Naive thymus-derived CD4-positive, alpha-beta T cell (primary cell): ENCODE measurements around the gene PISD. TPM values are rescaled to one million over a fixed set of nuclear protein-coding genes. Genes with fewer than 3 reads are reported as not detected.
"Not testable (repeated sequence)": the region's sequence is repeated elsewhere in the genome, so short reads cannot be mapped to it uniquely, and the experiment has no call there.

Source experiments
- ATAC-seq: fragments of 150-1000 bp; cut with Tn5 transposase; 2 replicates; pipeline ENCODE4 v1.10.0; 2021; ENCODE audit warnings: mild to moderate bottlenecking, moderate library complexity
- CTCF ChIA-PET: fragments of 350-600 bp; sonication (Branson Sonifier 250); formaldehyde crosslinking; loops from one replicate; lab custom pipeline; 2021; ENCODE audit warnings: antibody characterized with exemption; lab: Charles Lee
- POLR2A ChIA-PET: fragments of 350-600 bp; sonication (Branson Sonifier 250); formaldehyde crosslinking; loops from one replicate; lab custom pipeline; 2021; ENCODE audit warnings: antibody characterized with exemption, inconsistent platforms; lab: Charles Lee
- DNase-seq, 9 donors: peaks; one replicate each; pipeline versions ENCODE4 v3.0.0 to v3.0.0-alpha.2; 2020 to 2022; ENCODE audit warnings: mixed read lengths in 1 of 9
- H3K27ac ChIP-seq: one replicate; pipeline ENCODE4 v1.7.0; 2013; ENCODE audit warnings: mild to moderate bottlenecking, low read depth, low read length, moderate library complexity
- H3K27me3 ChIP-seq, 2 donors: one replicate each; pipeline ENCODE4 v1.7.0; 2013; ENCODE audit warnings: low read length in 2 of 2, mild to moderate bottlenecking in 2 of 2, moderate library complexity in 2 of 2; ENCODE audit not compliant: control insufficient read depth in 2 of 2, insufficient read depth in 2 of 2
- H3K36me3 ChIP-seq, 3 experiments: 1 replicate in 2 of 3; 2 replicates in 1 of 3; pipeline ENCODE4 v1.7.0; 2013; ENCODE audit warnings: low read length in 3 of 3, mild to moderate bottlenecking in 3 of 3, moderate library complexity in 1 of 3; ENCODE audit not compliant: insufficient read depth in 3 of 3, control insufficient read depth in 2 of 3
- H3K4me1 ChIP-seq, 2 donors: one replicate each; pipeline ENCODE4 v1.7.0; 2013; ENCODE audit warnings: low read length in 2 of 2, mild to moderate bottlenecking in 2 of 2, moderate library complexity in 1 of 2; ENCODE audit not compliant: control insufficient read depth in 2 of 2, insufficient read depth in 2 of 2
- H3K4me3 ChIP-seq: 2 replicates; pipeline ENCODE4 v1.7.0; 2013; ENCODE audit warnings: mild to moderate bottlenecking, low read length
- H3K9me3 ChIP-seq, 3 experiments: 1 replicate in 2 of 3; 2 replicates in 1 of 3; pipeline ENCODE4 v1.7.0; 2013; ENCODE audit warnings: low read length in 3 of 3; ENCODE audit not compliant: control insufficient read depth in 2 of 3
- H3K27ac Mint-ChIP-seq, 9 donors: one replicate each; pipeline ENCODE4 v1.8.0; 2020 to 2022; ENCODE audit warnings: mixed read lengths in 9 of 9, mild to moderate bottlenecking in 8 of 9, moderate library complexity in 5 of 9, inconsistent platforms in 2 of 9
- H3K27me3 Mint-ChIP-seq, 5 donors: one replicate each; pipeline ENCODE4 v1.8.0; 2021 to 2022; ENCODE audit warnings: mixed read lengths in 5 of 5, mild to moderate bottlenecking in 1 of 5
- H3K36me3 Mint-ChIP-seq, 5 donors: one replicate each; pipeline ENCODE4 v1.8.0; 2020 to 2022; ENCODE audit warnings: mixed read lengths in 5 of 5, mild to moderate bottlenecking in 3 of 5, inconsistent platforms in 1 of 5
- H3K4me1 Mint-ChIP-seq, 7 donors: one replicate each; pipeline ENCODE4 v1.8.0; 2020 to 2022; ENCODE audit warnings: mixed read lengths in 7 of 7, mild to moderate bottlenecking in 3 of 7, inconsistent platforms in 1 of 7
- H3K4me3 Mint-ChIP-seq, 10 donors: one replicate each; pipeline ENCODE4 v1.8.0; 2020 to 2022; ENCODE audit warnings: mild to moderate bottlenecking in 10 of 10, mixed read lengths in 10 of 10, moderate library complexity in 6 of 10, inconsistent platforms in 2 of 10
- H3K9me3 Mint-ChIP-seq, 11 donors: one replicate each; pipeline ENCODE4 v1.8.0; 2020 to 2022; ENCODE audit warnings: mixed read lengths in 11 of 11, mild to moderate bottlenecking in 4 of 11, inconsistent platforms in 1 of 11, moderate library complexity in 1 of 11
- intact Hi-C, 2 donors: fragments of 100-400 bp; cut with micrococcal nuclease; formaldehyde crosslinking; loops; one replicate each; pipeline ENCODE4 v1.15.1; 2023
- polyA plus RNA-seq, 2 donors: library from polyadenylated mRNA; unstranded; fragments of 300-500 nt; fragmentation: Illumina TruSeq; gene quantifications; one replicate each; pipeline ENCODE4 v1.2.3, GENCODE V29; 2021
- total RNA-seq, 6 experiments: library from RNA in 5 of 6; stranded (reverse) in 5 of 6; gene quantifications; 1 replicate in 5 of 6; 2 replicates in 1 of 6; pipeline ENCODE4 v1.2.3 and lab custom pipeline; 2021 to 2026

PISD gene
- total and polyA plus RNA-seq, 7 experiments from 2014 or later, result 15.3 to 47.8 (median 31.5) TPM

- Histone ChIP-seq H3K27ac (no peak overlapping the region), H3K4me1 (no peaks in the 10 kb centered on the region), H3K9me3 (no peaks in the 10 kb centered on the region), H3K27me3 (no peaks in the 10 kb centered on the region), H3K36me3 (peaks cover 0 to 77% (median 7%) of the 10 kb centered on the region in 3 experiments), H3K4me3 (no peak overlapping the region)
- H3K4me1 Mint-ChIP-seq, result peaks cover 0 to 7% (median 0%) of the 10 kb centered on the region in 7 donors
- H3K9me3 Mint-ChIP-seq, result peaks cover 0 to 2% (median 0%) of the 10 kb centered on the region in 11 donors
- H3K36me3 Mint-ChIP-seq, result peaks cover 3 to 34% (median 15%) of the 10 kb centered on the region in 5 donors
- no peak overlapping the region for H3K4me3 Mint-ChIP-seq
- H3K27me3 Mint-ChIP-seq, result no peaks in the 10 kb centered on the region
- ChIA-PET CTCF (no interaction called here), POLR2A (no interaction called here)
- intact Hi-C loops, result no loop called here
- DNase-seq, result no peak
- no peak for ATAC-seq
- H3K27ac Mint-ChIP-seq, result peak overlapping the region in 3 of 9 donors; percentile 2 to 29 (median 6)
Measured at GRCh38 chr22:31603574-31603973, 58.4 kb downstream of the PISD start.

- Mint-ChIP-seq H3K4me3 (no peak overlapping the region), H3K4me1 (peaks cover 0 to 7% (median 0%) of the 10 kb centered on the region in 7 donors), H3K9me3 (peaks cover 0 to 2% (median 0%) of the 10 kb centered on the region in 11 donors), H3K36me3 (peaks cover 3 to 34% (median 14%) of the 10 kb centered on the region in 5 donors), H3K27ac (peak overlapping the region in 2 of 9 donors; percentile 24 to 80), H3K27me3 (no peaks in the 10 kb centered on the region)
- H3K4me1 ChIP-seq, result no peaks in the 10 kb centered on the region
- no peak for ATAC-seq
- H3K36me3 ChIP-seq, result peaks cover 0 to 72% (median 7%) of the 10 kb centered on the region in 3 experiments
- intact Hi-C loops, result no loop called here
- POLR2A ChIA-PET, result no interaction called here
- no peaks in the 10 kb centered on the region for H3K27me3 ChIP-seq
- H3K27ac ChIP-seq, result no peak overlapping the region
- CTCF ChIA-PET, result no interaction called here
- H3K9me3 ChIP-seq, result no peaks in the 10 kb centered on the region
- no peak overlapping the region for H3K4me3 ChIP-seq
- no peak for DNase-seq
Measured at GRCh38 chr22:31603081-31603525, 58.9 kb downstream of the PISD start.

GRCh38 chr22:31602259-31602952 lies 59.6 kb downstream of the PISD start:
- Mint-ChIP-seq H3K27ac (peak overlapping the region in 1 of 9 donors; percentile 38), H3K4me1 (peaks cover 0 to 7% (median 0%) of the 10 kb centered on the region in 7 donors), H3K9me3 (peaks cover 0 to 2% (median 0%) of the 10 kb centered on the region in 11 donors), H3K4me3 (no peak overlapping the region), H3K36me3 (peaks cover 3 to 30% (median 14%) of the 10 kb centered on the region in 5 donors), H3K27me3 (no peaks in the 10 kb centered on the region)
- DNase-seq, result no peak
- H3K4me3 ChIP-seq, result no peak overlapping the region
- H3K27me3 ChIP-seq, result no peaks in the 10 kb centered on the region
- H3K27ac ChIP-seq, result no peak overlapping the region
- ATAC-seq, result no peak
- H3K9me3 ChIP-seq, result no peaks in the 10 kb centered on the region
- CTCF ChIA-PET, result no interaction called here
- no peaks in the 10 kb centered on the region for H3K4me1 ChIP-seq
- POLR2A ChIA-PET, result interaction anchor here (0.6 kb wide), 2 partner anchors 109 to 316 kb away, joined by 3 to 5 read pairs; no protein-coding TSS in a partner anchor
- peaks cover 0 to 66% (median 7%) of the 10 kb centered on the region in 3 experiments for H3K36me3 ChIP-seq
- intact Hi-C loops, result no loop called here

GRCh38 chr22:31595271-31595670 lies 66.7 kb downstream of the PISD start:
- H3K27me3 Mint-ChIP-seq, result no peaks in the 10 kb centered on the region
- ATAC-seq, result no peak
- no peak overlapping the region for H3K4me3 Mint-ChIP-seq
- H3K4me1 Mint-ChIP-seq, result peaks cover 0 to 3% (median 0%) of the 10 kb centered on the region in 7 donors
- peaks cover 0 to 14% (median 8%) of the 10 kb centered on the region in 5 donors for H3K36me3 Mint-ChIP-seq
- Histone ChIP-seq H3K27me3 (no peaks in the 10 kb centered on the region), H3K4me1 (no peaks in the 10 kb centered on the region), H3K9me3 (no peaks in the 10 kb centered on the region), H3K27ac (no peak overlapping the region), H3K36me3 (peaks cover 0 to 10% (median 0%) of the 10 kb centered on the region in 3 experiments), H3K4me3 (no peak overlapping the region)
- POLR2A ChIA-PET, result no interaction called here
- DNase-seq, result no peak
- CTCF ChIA-PET, result no interaction called here
- H3K9me3 Mint-ChIP-seq, result no peaks in the 10 kb centered on the region
- peak overlapping the region in 4 of 9 donors; percentile 40 to 77 (median 60) for H3K27ac Mint-ChIP-seq
- intact Hi-C loops, result no loop called here

GRCh38 chr22:31590161-31590560 lies 71.9 kb downstream of the PISD start:
- CTCF ChIA-PET, POLR2A ChIA-PET, H3K27me3 Mint-ChIP-seq, H3K27ac Mint-ChIP-seq, ATAC-seq, H3K27me3 ChIP-seq, H3K27ac ChIP-seq, DNase-seq, H3K4me3 ChIP-seq, intact Hi-C loops, H3K4me3 Mint-ChIP-seq, H3K9me3 Mint-ChIP-seq, H3K9me3 ChIP-seq: not testable (repeated sequence)
- Mint-ChIP-seq H3K4me1 (peaks cover 9 to 19% (median 13%) of the 10 kb centered on the region in 7 donors), H3K36me3 (peaks cover 0 to 37% (median 26%) of the 10 kb centered on the region in 5 donors)
- Histone ChIP-seq H3K36me3 (peaks cover 0 to 45% (median 24%) of the 10 kb centered on the region in 3 experiments), H3K4me1 (peaks cover 4 to 18% of the 10 kb centered on the region in 2 donors)

- no peaks in the 10 kb centered on the region for H3K27me3 Mint-ChIP-seq
- ChIA-PET POLR2A (no interaction called here), CTCF (no interaction called here)
- no peak overlapping the region for H3K4me3 Mint-ChIP-seq
- Histone ChIP-seq H3K4me3 (no peak overlapping the region), H3K27ac (no peak overlapping the region), H3K9me3 (no peaks in the 10 kb centered on the region), H3K27me3 (no peaks in the 10 kb centered on the region), H3K4me1 (peaks cover 11 to 26% of the 10 kb centered on the region in 2 donors), H3K36me3 (peaks cover 0 to 49% (median 24%) of the 10 kb centered on the region in 3 experiments)
- no peaks in the 10 kb centered on the region for H3K9me3 Mint-ChIP-seq
- H3K27ac Mint-ChIP-seq, result peak overlapping the region in 2 of 9 donors; percentile 23 to 32
- DNase-seq (no peak), ATAC-seq (no peak)
- intact Hi-C loops, result no loop called here
- H3K36me3 Mint-ChIP-seq, result peaks cover 0 to 43% (median 27%) of the 10 kb centered on the region in 5 donors
- H3K4me1 Mint-ChIP-seq, result peaks cover 15 to 29% (median 24%) of the 10 kb centered on the region in 7 donors
Measured at GRCh38 chr22:31588970-31589675, 72.9 kb downstream of the PISD start.
